ENCODE data around the gene GAL3ST3.

Gene GAL3ST3

DNA sequence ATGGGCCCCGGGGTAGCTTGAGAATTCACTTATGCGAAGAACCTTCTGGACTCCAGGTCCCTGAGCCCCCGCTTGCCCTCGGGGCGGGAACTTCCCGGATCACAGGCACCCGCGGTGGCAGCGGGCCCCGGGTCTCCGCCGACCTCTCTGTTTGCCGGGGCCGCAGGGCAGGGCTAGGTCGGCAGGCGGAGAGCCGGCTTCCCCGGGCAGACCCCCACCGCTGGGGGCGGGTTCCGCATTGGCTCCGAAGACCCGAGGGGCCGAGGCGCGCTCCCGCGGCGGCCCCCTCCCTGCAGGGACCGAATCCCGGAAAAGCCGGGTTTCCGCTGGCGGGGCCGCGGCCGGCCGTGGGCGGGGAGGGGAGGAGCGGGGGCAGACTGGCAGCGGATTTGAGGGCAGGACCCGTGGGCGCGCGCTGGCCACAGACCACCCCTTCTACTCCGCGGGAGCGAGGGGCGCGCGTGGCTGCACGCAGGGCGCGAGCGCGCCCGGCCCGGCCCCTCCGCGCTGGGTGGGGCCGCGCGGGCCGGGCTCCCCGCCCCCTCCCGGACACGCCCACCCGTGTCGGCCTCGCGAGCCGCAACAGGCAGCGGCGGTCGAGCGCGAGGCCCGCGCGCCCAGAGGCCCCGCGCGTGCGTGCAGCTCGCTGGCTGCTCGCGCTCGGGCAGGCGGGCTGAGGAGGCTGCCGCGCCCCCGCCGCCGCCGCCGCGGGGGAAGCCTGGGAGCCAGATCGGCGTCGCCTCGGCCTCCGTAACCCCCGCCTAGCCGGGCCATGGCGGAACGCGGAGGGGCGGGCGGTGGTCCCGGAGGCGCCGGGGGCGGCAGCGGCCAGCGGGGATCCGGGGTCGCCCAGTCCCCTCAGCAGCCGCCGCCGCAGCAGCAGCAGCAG is 21.0 kb upstream of the GAL3ST3 start, which contains the start of gene PACS1:
TSS of gene PACS1 (plus strand) at position 558 of the 889 bp plus-strand sequence. CDS start at position 773, 215 bp downstream.
- no peaks in the 10 kb centered on the region for H3K27me3 ChIP-seq (ENCODE audit: control insufficient read depth in 1 of 2, insufficient read depth in 2 of 2, low read length in 2 of 2)
- peak within 1 kb of the TSS; percentile 63 to 81 for H3K4me3 ChIP-seq (ENCODE audit: low read length in 2 of 2)
- H3K9ac ChIP-seq (ENCODE audit: low read length in 2 of 2), result peak within 1 kb of the TSS; percentile 58 to 71
- H3K9me3 ChIP-seq (ENCODE audit: control insufficient read depth in 2 of 2, low read length in 2 of 2), result no peaks in the 10 kb centered on the region
- H3K4me1 ChIP-seq (ENCODE audit: control insufficient read depth, insufficient read depth, low read length), result peaks cover 27% of the 10 kb centered on the region
- peak within 1 kb of the TSS; percentile 77 for H3K27ac ChIP-seq (ENCODE audit: low read length)
- H3K36me3 ChIP-seq (ENCODE audit: control insufficient read depth in 2 of 2, insufficient read depth in 2 of 2, low read length in 2 of 2), result peaks cover 21 to 24% of the 10 kb centered on the region in 2 donors

DNA sequence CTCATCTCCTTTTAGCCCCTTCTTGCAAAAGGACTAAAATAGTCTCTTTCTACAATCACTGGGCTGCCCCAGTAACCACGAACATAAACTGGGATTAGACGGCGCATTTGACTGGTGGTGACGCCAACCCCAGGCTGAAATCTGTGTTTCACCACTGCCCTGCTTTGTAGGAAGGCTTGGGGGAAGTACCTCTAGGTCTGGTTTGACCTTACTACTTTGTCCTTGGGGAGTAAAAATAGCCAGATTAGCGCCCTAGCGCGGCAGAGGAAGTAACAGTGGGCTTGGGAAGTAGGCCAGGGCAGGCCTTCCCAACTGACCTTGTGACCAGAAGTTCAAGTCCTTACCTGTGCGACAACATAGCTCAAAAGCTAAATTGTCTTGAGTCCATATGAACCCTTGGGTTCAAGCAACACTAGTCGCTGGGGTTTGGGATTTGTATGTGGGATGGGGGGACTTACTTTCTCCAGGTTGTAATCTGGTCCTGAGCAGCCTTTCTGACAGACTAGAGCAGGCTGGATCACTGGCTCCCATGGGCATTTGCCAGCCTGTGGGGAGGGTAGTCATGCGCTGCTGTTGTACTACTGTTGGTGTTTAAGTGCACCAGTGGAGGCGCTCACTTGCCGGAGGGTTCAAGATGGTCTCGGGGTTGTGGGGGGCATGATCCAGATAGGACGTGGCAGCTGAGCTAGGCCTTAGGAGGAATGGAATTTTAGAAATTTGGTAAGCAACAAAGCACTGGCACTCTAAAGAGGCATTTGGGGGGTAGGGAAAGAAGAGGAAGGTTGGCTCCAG is 20.2 kb upstream of the GAL3ST3 start:
- Histone ChIP-seq H3K9ac (ENCODE audit: low read length in 2 of 2) (peak overlapping the region; percentile 58 to 71), H3K4me1 (ENCODE audit: control insufficient read depth, insufficient read depth, low read length) (peaks cover 27% of the 10 kb centered on the region), H3K36me3 (ENCODE audit: control insufficient read depth in 2 of 2, insufficient read depth in 2 of 2, low read length in 2 of 2) (peaks cover 21 to 24% of the 10 kb centered on the region in 2 donors), H3K9me3 (ENCODE audit: control insufficient read depth in 2 of 2, low read length in 2 of 2) (no peaks in the 10 kb centered on the region), H3K4me3 (ENCODE audit: low read length in 2 of 2) (peak overlapping the region; percentile 33 to 81), H3K27me3 (ENCODE audit: control insufficient read depth in 1 of 2, insufficient read depth in 2 of 2, low read length in 2 of 2) (no peaks in the 10 kb centered on the region), H3K27ac (ENCODE audit: low read length) (peak overlapping the region; percentile 77)

DNA sequence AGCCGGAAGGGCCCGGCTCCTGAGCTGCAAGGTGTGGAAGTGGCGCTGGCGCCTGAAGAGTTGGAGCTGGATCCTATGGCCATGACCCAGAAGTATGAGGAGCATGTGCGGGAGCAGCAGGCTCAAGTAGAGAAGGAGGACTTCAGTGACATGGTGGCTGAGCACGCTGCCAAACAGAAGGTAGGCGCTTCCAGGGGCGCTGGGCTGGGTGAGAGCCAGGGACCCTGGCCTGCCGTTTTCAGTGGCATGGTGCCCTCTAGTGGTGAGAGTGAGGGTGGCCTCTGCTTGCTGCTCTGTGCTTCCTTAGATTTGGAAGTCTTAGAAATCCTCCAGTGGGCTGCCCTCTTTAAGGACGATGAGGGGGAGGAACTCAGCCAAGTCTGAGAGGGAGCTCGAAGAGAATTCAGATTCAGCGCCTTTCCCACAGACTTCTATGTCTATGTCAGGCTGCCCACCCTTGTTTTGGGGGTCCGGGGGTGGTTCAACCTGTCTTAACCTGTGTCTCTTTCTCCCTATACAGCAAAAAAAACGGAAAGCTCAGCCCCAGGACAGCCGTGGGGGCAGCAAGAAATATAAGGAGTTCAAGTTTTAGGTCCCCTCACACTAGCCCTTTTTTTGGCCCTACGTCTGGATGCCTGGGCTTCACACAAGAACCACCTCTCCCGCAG is 19.3 kb upstream of the GAL3ST3 start:
- no peaks in the 10 kb centered on the region for H3K27me3 ChIP-seq (ENCODE audit: control insufficient read depth in 1 of 2, insufficient read depth in 2 of 2, low read length in 2 of 2)
- no peak overlapping the region for H3K4me3 ChIP-seq (ENCODE audit: low read length in 2 of 2)
- peaks cover 27% of the 10 kb centered on the region for H3K4me1 ChIP-seq (ENCODE audit: control insufficient read depth, insufficient read depth, low read length)
- H3K9ac ChIP-seq (ENCODE audit: low read length in 2 of 2), result peak overlapping the region; percentile 47 to 71
- H3K36me3 ChIP-seq (ENCODE audit: control insufficient read depth in 2 of 2, insufficient read depth in 2 of 2, low read length in 2 of 2), result peaks cover 30 to 33% of the 10 kb centered on the region in 2 donors
- H3K27ac ChIP-seq (ENCODE audit: low read length), result peak overlapping the region; percentile 77
- H3K9me3 ChIP-seq (ENCODE audit: control insufficient read depth in 2 of 2, low read length in 2 of 2), result no peaks in the 10 kb centered on the region

DNA sequence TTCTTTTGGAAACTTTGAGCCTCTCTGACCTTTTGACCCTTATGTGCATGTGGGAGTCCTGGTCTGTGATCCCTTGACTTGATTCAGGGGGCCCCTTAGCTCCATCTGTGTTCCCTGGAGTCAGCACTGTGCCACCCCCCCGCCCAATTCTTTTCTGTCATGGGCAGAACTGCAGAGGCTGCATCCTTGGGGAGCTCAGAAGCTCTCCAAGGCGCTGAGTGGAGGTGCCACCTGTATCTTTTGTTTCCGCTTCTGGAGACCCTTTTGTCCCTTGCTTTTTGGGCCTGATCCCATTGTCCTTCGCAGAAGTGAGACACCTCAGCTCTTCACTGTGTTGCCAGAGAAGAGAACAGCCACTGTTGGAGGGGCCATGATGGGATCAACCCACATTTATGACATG is 18.7 kb upstream of the GAL3ST3 start:
- Histone ChIP-seq H3K4me1 (ENCODE audit: control insufficient read depth, insufficient read depth, low read length) (peaks cover 27% of the 10 kb centered on the region), H3K27ac (ENCODE audit: low read length) (peak overlapping the region; percentile 77), H3K4me3 (ENCODE audit: low read length in 2 of 2) (no peak overlapping the region), H3K9me3 (ENCODE audit: control insufficient read depth in 2 of 2, low read length in 2 of 2) (no peaks in the 10 kb centered on the region), H3K27me3 (ENCODE audit: control insufficient read depth in 1 of 2, insufficient read depth in 2 of 2, low read length in 2 of 2) (no peaks in the 10 kb centered on the region), H3K9ac (ENCODE audit: low read length in 2 of 2) (no peak overlapping the region), H3K36me3 (ENCODE audit: control insufficient read depth in 2 of 2, insufficient read depth in 2 of 2, low read length in 2 of 2) (peaks cover 36 to 37% of the 10 kb centered on the region in 2 donors)

DNA sequence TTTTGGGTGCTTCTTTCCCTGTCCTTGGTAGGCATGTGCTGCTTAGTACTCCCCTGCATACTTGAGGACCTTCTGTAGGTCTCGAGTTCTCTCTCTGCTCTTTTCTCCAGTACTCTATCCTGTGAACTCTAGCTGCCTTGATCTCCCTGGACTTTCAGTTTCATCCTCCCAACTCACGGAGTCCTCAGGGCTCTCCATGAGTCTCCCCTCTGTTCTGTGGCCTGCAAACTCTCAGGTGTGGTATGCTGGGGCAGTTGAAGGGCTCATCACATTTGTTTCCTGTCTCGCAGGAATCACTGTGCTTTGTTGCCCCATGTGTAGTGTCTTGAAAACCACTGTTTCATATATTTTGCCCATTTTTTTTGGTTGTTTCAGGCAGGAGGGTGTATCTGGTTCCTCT is 17.8 kb upstream of the GAL3ST3 start:
- peaks cover 27% of the 10 kb centered on the region for H3K4me1 ChIP-seq (ENCODE audit: control insufficient read depth, insufficient read depth, low read length)
- no peak overlapping the region for H3K4me3 ChIP-seq (ENCODE audit: low read length in 2 of 2)
- no peaks in the 10 kb centered on the region for H3K9me3 ChIP-seq (ENCODE audit: control insufficient read depth in 2 of 2, low read length in 2 of 2)
- peak overlapping the region in 1 of 2 donors; percentile 5 for H3K9ac ChIP-seq (ENCODE audit: low read length in 2 of 2)
- peak overlapping the region; percentile 11 for H3K27ac ChIP-seq (ENCODE audit: low read length)
- no peaks in the 10 kb centered on the region for H3K27me3 ChIP-seq (ENCODE audit: control insufficient read depth in 1 of 2, insufficient read depth in 2 of 2, low read length in 2 of 2)
- peaks cover 40 to 41% of the 10 kb centered on the region in 2 donors for H3K36me3 ChIP-seq (ENCODE audit: control insufficient read depth in 2 of 2, insufficient read depth in 2 of 2, low read length in 2 of 2)

DNA sequence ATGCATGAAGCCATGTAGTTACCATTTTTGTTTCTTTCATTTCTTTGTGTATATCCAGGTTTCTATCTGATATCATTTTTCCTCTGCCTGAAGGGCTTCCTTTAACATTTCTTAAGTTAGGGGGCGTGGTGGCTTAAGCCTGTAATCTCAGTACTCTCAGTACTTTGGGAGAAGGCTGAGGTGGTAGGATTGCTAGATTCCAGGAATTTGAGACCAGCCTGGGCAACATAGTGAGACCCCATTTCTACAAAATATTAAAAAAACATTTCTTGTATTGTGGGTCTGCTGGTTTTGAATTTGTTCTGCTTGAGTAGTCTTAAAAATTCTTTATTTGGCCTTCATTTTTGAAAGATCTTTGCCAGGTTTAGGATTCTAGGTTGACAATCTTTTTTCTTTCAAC is 15.6 kb upstream of the GAL3ST3 start:
- Histone ChIP-seq H3K4me3 (ENCODE audit: low read length in 2 of 2) (no peak overlapping the region), H3K9me3 (ENCODE audit: control insufficient read depth in 2 of 2, low read length in 2 of 2) (no peaks in the 10 kb centered on the region), H3K36me3 (ENCODE audit: control insufficient read depth in 2 of 2, insufficient read depth in 2 of 2, low read length in 2 of 2) (peaks cover 61 to 62% of the 10 kb centered on the region in 2 donors), H3K27ac (ENCODE audit: low read length) (no peak overlapping the region), H3K9ac (ENCODE audit: low read length in 2 of 2) (no peak overlapping the region), H3K4me1 (ENCODE audit: control insufficient read depth, insufficient read depth, low read length) (peaks cover 18% of the 10 kb centered on the region), H3K27me3 (ENCODE audit: control insufficient read depth in 1 of 2, insufficient read depth in 2 of 2, low read length in 2 of 2) (no peaks in the 10 kb centered on the region)

DNA sequence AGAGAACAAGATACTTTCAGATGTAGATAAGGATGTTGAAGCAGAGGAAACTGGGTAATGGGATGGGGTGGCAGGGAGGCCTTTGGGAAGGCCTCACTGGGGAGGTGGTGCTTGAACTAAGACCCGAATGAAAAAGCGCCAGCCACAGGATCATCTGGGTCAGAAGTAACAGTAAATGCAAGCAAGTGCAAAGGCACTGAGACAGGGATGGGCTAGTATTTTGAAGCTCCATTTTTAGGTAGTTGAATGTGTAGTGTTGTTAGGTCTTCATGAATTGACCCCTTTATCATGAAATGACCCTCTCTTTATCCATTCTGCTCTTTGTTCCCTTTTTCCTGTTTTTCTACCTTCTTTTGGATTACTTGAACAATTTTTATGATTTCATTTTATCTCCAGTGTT is 14.9 kb upstream of the GAL3ST3 start:
- peaks cover 11% of the 10 kb centered on the region for H3K4me1 ChIP-seq (ENCODE audit: control insufficient read depth, insufficient read depth, low read length)
- H3K9ac ChIP-seq (ENCODE audit: low read length in 2 of 2), result no peak overlapping the region
- H3K27me3 ChIP-seq (ENCODE audit: control insufficient read depth in 1 of 2, insufficient read depth in 2 of 2, low read length in 2 of 2), result no peaks in the 10 kb centered on the region
- no peak overlapping the region for H3K4me3 ChIP-seq (ENCODE audit: low read length in 2 of 2)
- peaks cover 68 to 69% of the 10 kb centered on the region in 2 donors for H3K36me3 ChIP-seq (ENCODE audit: control insufficient read depth in 2 of 2, insufficient read depth in 2 of 2, low read length in 2 of 2)
- H3K9me3 ChIP-seq (ENCODE audit: control insufficient read depth in 2 of 2, low read length in 2 of 2), result no peaks in the 10 kb centered on the region
- H3K27ac ChIP-seq (ENCODE audit: low read length), result no peak overlapping the region

DNA sequence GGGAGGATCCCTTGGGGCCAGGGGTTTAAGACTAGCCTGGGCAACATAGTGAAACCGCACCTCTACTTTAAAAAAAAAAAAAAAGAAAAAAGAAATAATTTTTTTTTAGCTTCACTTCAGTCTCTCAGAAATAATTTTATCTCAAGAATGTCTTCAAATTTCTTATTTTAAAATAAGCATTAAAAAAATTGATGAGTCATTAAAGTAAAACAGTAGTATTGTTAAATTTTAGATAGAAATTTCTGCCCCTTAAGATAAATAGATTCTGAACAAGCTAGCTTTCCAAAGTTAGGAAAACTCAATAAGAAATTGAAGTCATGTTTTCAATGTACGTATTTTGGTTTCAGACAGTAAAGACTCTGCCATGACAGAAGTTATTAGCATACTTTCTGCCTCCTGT is 13.4 kb upstream of the GAL3ST3 start:
- Histone ChIP-seq H3K36me3 (ENCODE audit: control insufficient read depth in 2 of 2, insufficient read depth in 2 of 2, low read length in 2 of 2) (peaks cover 69 to 74% of the 10 kb centered on the region in 2 donors), H3K9ac (ENCODE audit: low read length in 2 of 2) (no peak overlapping the region), H3K4me1 (ENCODE audit: control insufficient read depth, insufficient read depth, low read length) (no peaks in the 10 kb centered on the region), H3K27ac (ENCODE audit: low read length) (no peak overlapping the region), H3K9me3 (ENCODE audit: control insufficient read depth in 2 of 2, low read length in 2 of 2) (no peaks in the 10 kb centered on the region), H3K27me3 (ENCODE audit: control insufficient read depth in 1 of 2, insufficient read depth in 2 of 2, low read length in 2 of 2) (no peaks in the 10 kb centered on the region), H3K4me3 (ENCODE audit: low read length in 2 of 2) (no peak overlapping the region)

DNA sequence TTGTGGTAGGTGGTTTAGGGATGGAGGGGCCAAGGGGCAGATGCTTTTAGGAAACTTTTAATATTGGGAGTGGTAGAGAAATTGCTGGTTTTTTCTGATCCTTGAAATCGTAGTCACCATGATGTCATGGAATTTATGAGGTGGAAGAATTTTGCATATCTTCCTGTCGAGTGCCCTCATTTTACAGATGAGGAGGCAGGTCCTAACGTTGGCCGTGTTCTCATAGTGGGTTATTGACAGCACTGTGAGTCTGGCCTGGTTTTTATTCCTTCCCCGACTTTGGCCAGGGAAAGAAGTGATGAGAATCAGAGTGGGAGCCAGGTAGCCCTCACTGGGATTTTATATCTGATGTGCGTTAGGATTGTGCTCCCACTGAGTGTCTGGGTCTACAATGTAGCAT is 12.3 kb upstream of the GAL3ST3 start:
- Histone ChIP-seq H3K9ac (ENCODE audit: low read length in 2 of 2) (no peak overlapping the region), H3K4me1 (ENCODE audit: control insufficient read depth, insufficient read depth, low read length) (no peaks in the 10 kb centered on the region), H3K9me3 (ENCODE audit: control insufficient read depth in 2 of 2, low read length in 2 of 2) (no peaks in the 10 kb centered on the region), H3K4me3 (ENCODE audit: low read length in 2 of 2) (no peak overlapping the region), H3K27me3 (ENCODE audit: control insufficient read depth in 1 of 2, insufficient read depth in 2 of 2, low read length in 2 of 2) (no peaks in the 10 kb centered on the region), H3K27ac (ENCODE audit: low read length) (peak overlapping the region; percentile 6), H3K36me3 (ENCODE audit: control insufficient read depth in 2 of 2, insufficient read depth in 2 of 2, low read length in 2 of 2) (peaks cover 68 to 72% of the 10 kb centered on the region in 2 donors)

DNA sequence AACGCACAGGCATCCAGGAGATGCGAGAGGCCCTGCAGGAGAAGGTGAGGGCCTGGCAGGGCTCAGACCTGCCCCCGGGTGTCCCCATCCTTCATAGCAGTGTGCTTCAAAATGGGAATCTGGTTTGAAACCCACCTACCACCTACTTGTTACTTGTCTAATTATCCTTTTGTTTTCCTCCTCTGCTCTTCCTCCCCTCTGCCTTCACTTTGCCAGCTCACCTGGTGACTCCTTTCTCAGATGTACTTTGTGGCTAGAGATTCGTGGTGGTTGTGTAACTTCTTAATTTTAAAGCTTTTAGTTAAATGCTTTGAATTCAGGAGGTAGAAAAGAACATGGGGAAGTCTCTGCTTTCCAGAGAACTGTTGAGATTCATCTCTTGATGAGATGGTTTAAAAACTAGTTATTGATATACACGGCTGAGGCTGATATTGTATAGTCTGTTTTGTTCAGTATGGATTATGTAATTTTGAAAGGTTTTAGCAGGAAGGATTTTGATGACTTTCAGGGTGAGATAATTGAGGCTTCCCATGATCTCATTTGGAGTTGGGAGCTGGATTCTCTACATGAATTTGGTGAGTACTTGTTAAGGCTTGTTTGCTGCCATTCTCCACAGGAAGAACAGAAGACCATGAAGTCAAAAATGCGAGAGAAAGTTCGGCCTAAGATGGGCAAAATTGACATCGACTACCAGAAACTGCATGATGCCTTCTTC is 11.2 kb upstream of the GAL3ST3 start:
- Histone ChIP-seq H3K4me1 (ENCODE audit: control insufficient read depth, insufficient read depth, low read length) (no peaks in the 10 kb centered on the region), H3K27ac (ENCODE audit: low read length) (no peak overlapping the region), H3K36me3 (ENCODE audit: control insufficient read depth in 2 of 2, insufficient read depth in 2 of 2, low read length in 2 of 2) (peaks cover 69 to 76% of the 10 kb centered on the region in 2 donors), H3K4me3 (ENCODE audit: low read length in 2 of 2) (no peak overlapping the region), H3K9ac (ENCODE audit: low read length in 2 of 2) (no peak overlapping the region), H3K27me3 (ENCODE audit: control insufficient read depth in 1 of 2, insufficient read depth in 2 of 2, low read length in 2 of 2) (no peaks in the 10 kb centered on the region), H3K9me3 (ENCODE audit: control insufficient read depth in 2 of 2, low read length in 2 of 2) (no peaks in the 10 kb centered on the region)

All from stomach smooth muscle (tissue), 2 donors.